B cell (primary cell): Measurements from ENCODE around the gene ELFN1. TPM values are rescaled to one million over a fixed set of nuclear protein-coding genes. Genes with fewer than 3 reads are reported as not detected.

Experiments used
- ATAC-seq: fragments of 200-7000 bp; cut with Tn5 transposase; one replicate; pipeline ENCODE4 v1.10.0; 2021; ENCODE audit warnings: low read depth, mild to moderate bottlenecking, moderate number of reproducible peaks, moderate library complexity
- CTCF ChIA-PET: fragments of 350-600 bp; sonication (Branson Sonifier 250); formaldehyde crosslinking; loops from one replicate; lab custom pipeline; 2021; ENCODE audit warnings: antibody characterized with exemption, inconsistent platforms; lab: Charles Lee
- POLR2A ChIA-PET: fragments of 350-600 bp; sonication (Branson Sonifier 250); formaldehyde crosslinking; loops from one replicate; lab custom pipeline; 2021; ENCODE audit warnings: antibody characterized with exemption; lab: Charles Lee
- DNase-seq: peaks from one replicate; pipeline ENCODE4 v3.0.0; 2013
- H2AFZ ChIP-seq: 2 replicates; pipeline ENCODE4 v1.6.1; 2012; ENCODE audit warnings: mild to moderate bottlenecking, low read depth, low read length; ENCODE audit not compliant: insufficient read depth, poor library complexity, severe bottlenecking
- H3K27ac ChIP-seq, 2 donors: 1 replicate in 1 of 2; 2 replicates in 1 of 2; pipeline ENCODE4 v1.5.1; 2012 to 2013; ENCODE audit warnings: low read length in 2 of 2, mild to moderate bottlenecking in 2 of 2, moderate library complexity in 1 of 2
- H3K27me3 ChIP-seq, 4 experiments: fragments of 200-600 bp in 1 of 4; sonication (generic) in 1 of 4; replicated peaks in 1 of 4; 1 replicate in 2 of 4; 2 replicates in 2 of 4; pipeline versions ENCODE4 v1.6.1 to v1.7.0; 2013 to 2016; ENCODE audit warnings: low read length in 3 of 4, mild to moderate bottlenecking in 2 of 4, mixed read lengths in 1 of 4, moderate library complexity in 1 of 4; ENCODE audit not compliant: insufficient read depth in 4 of 4, control insufficient read depth in 3 of 4; ENCODE audit errors: control extremely low read depth in 1 of 4
- H3K36me3 ChIP-seq, 2 experiments: replicated peaks in 1 of 2; 1 replicate in 1 of 2; 2 replicates in 1 of 2; pipeline versions ENCODE4 v1.6.1 to v1.7.1; 2013; ENCODE audit warnings: low read length in 1 of 2; ENCODE audit not compliant: insufficient read depth in 2 of 2, control insufficient read depth in 1 of 2; ENCODE audit errors: control extremely low read depth in 1 of 2, extremely low read depth in 1 of 2
- H3K4me1 ChIP-seq, 2 donors: fragments of 200-600 bp in 1 of 2; sonication (generic) in 1 of 2; 1 replicate in 1 of 2; 2 replicates in 1 of 2; pipeline versions ENCODE4 v1.5.1 to v1.6.1; 2013 to 2017; ENCODE audit warnings: low read length in 2 of 2; ENCODE audit not compliant: control insufficient read depth in 2 of 2, insufficient read depth in 2 of 2
- H3K4me2 ChIP-seq: replicated peaks from 2 replicates; pipeline ENCODE3; 2012; ENCODE audit warnings: mild to moderate bottlenecking, low read depth, low read length; ENCODE audit not compliant: poor library complexity, severe bottlenecking
- H3K4me3 ChIP-seq, 5 experiments: fragments of 200-600 bp in 1 of 5; sonication (generic) in 1 of 5; 1 replicate in 3 of 5; 2 replicates in 2 of 5; pipeline versions ENCODE4 v1.5.1 to v1.7.0; 2011 to 2016; ENCODE audit warnings: low read length in 4 of 5, mild to moderate bottlenecking in 4 of 5, low read depth in 2 of 5, control low read depth in 1 of 5, moderate library complexity in 1 of 5; ENCODE audit not compliant: insufficient read depth in 1 of 5; ENCODE audit errors: control extremely low read depth in 1 of 5, extremely low read depth in 1 of 5
- H3K79me2 ChIP-seq: fragments of 200-600 bp; sonication (generic); one replicate; pipeline ENCODE4 v1.6.0; 2016; ENCODE audit warnings: low read length; ENCODE audit not compliant: control insufficient read depth, insufficient read depth
- H3K9ac ChIP-seq: fragments of 200-600 bp; sonication (generic); 2 replicates; pipeline ENCODE4 v1.6.1; 2017; ENCODE audit warnings: mild to moderate bottlenecking, low read length, moderate library complexity
- H3K9me3 ChIP-seq, 3 donors: one replicate each; pipeline versions ENCODE4 v1.6.1 to v1.7.1; 2013; ENCODE audit warnings: low read length in 2 of 3; ENCODE audit not compliant: control insufficient read depth in 2 of 3, insufficient read depth in 1 of 3; ENCODE audit errors: control extremely low read depth in 1 of 3
- H4K20me1 ChIP-seq: 2 replicates; pipeline ENCODE4 v1.6.0; 2012; ENCODE audit warnings: mild to moderate bottlenecking, low read length; ENCODE audit not compliant: insufficient read depth, control insufficient read depth, poor library complexity, severe bottlenecking
- H3K27ac Mint-ChIP-seq: one replicate; pipeline ENCODE4 v1.8.0; 2021; ENCODE audit warnings: mixed read lengths
- H3K27me3 Mint-ChIP-seq: one replicate; pipeline ENCODE4 v1.8.0; 2021; ENCODE audit warnings: mixed read lengths
- H3K4me1 Mint-ChIP-seq: one replicate; pipeline ENCODE4 v1.8.0; 2021; ENCODE audit warnings: mixed read lengths
- H3K4me3 Mint-ChIP-seq: one replicate; pipeline ENCODE4 v1.8.0; 2021; ENCODE audit warnings: mixed read lengths
- H3K9me3 Mint-ChIP-seq: one replicate; pipeline ENCODE4 v1.8.0; 2022; ENCODE audit warnings: mixed read lengths; ENCODE audit not compliant: insufficient read depth
- CTCF ChIP-seq: fragments of 200-600 bp; IDR thresholded peaks from one replicate; pipeline ENCODE4 v1.8.0; 2022; ENCODE audit warnings: antibody characterized with exemption, mild to moderate bottlenecking
- EZH2 ChIP-seq: IDR thresholded peaks from 2 replicates; pipeline ENCODE4 v1.6.1; 2012; ENCODE audit warnings: borderline replicate concordance, low read depth, mild to moderate bottlenecking, moderate library complexity, low read length; ENCODE audit not compliant: insufficient read depth, poor library complexity, severe bottlenecking
- WGBS: methylation state at CpG from one replicate; pipeline ENCODE4 v1.1.5; 2013; ENCODE audit warnings: missing lambda C conversion rate; ENCODE audit not compliant: insufficient coverage; 5-methylcytosine and 5-hydroxymethylcytosine counted together
- intact Hi-C: fragments of 100-400 bp; cut with micrococcal nuclease; formaldehyde crosslinking; loops from one replicate; pipeline ENCODE4 v1.10.0; 2022
- polyA plus RNA-seq: library from polyadenylated mRNA; depleted of rRNA; stranded (reverse); fragments of >200 nt; gene quantifications from 2 replicates; pipeline ENCODE4 v1.2.3, GENCODE V29; 2012
- total RNA-seq, 2 donors: library from RNA; stranded (reverse); fragments of 120-200 nt in 1 of 2; gene quantifications; 1 replicate in 1 of 2; 2 replicates in 1 of 2; pipeline versions ENCODE4 v1.2.3 to v1.2.4, GENCODE V29; 2013 to 2022

The ELFN1 gene
- total and polyA plus RNA-seq, 2 donors (not counting 1 experiment from before 2014, with no cell fraction given): 0.12 TPM; not detected in 1

DNA sequence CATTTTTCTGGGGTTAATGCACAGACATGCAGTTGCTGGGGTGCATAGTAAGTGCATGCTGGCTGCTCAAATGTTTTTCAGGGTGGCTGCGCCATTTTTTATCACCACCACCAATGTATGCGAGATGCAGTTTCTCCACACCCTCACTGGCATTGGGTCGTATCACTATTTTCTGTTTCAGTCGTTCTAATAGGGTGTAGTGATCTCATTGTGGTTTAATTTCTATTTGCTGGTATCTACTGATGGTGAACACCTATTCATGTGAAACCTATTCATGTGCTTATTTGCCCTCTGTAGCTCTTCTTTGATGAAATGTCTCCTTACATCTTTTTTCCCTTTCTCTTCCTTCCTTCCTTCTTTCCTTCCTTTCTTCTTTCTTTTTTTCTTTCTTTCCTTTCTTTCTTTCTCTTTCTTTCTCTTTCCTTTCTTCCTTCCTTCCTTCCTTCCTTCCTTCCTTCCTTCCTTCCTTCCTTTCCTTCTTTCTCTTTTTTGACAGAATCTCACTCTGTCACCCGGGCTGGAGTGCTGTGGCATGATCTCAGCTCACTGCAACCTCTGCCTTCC, 84.3 kb downstream of the ELFN1 start:
- TF ChIP-seq EZH2 (no peak), CTCF (no peak)
- Histone ChIP-seq H3K4me1 (peaks cover 14 to 24% of the 10 kb centered on the region in 2 donors), H3K27ac (no peak overlapping the region), H2AFZ (no peak overlapping the region), H3K36me3 (no peaks in the 10 kb centered on the region), H3K4me2 (no peak overlapping the region), H3K4me3 (no peak overlapping the region), H3K9ac (no peak overlapping the region), H3K79me2 (no peaks in the 10 kb centered on the region), H4K20me1 (no peaks in the 10 kb centered on the region), H3K27me3 (peaks cover 0 to 23% (median 7%) of the 10 kb centered on the region in 4 experiments), H3K9me3 (peaks cover 0 to 32% (median 0%) of the 10 kb centered on the region in 3 donors)
- ChIA-PET CTCF (no interaction called here), POLR2A (interaction anchor here (0.7 kb wide), 1 partner anchor 40 kb away, joined by 3 read pairs; no protein-coding TSS in a partner anchor)
- peaks cover 26% of the 10 kb centered on the region for H3K4me1 Mint-ChIP-seq
- peaks cover 31% of the 10 kb centered on the region for H3K27me3 Mint-ChIP-seq
- no peak overlapping the region for H3K27ac Mint-ChIP-seq
- H3K9me3 Mint-ChIP-seq: no peaks in the 10 kb centered on the region
- intact Hi-C loops: no loop called here
- ATAC-seq (no peak), DNase-seq (no peak)
- WGBS: 33% methylated on average over 1 of the region's 5 CpGs
- H3K4me3 Mint-ChIP-seq: peak overlapping the region; percentile 16

GRCh38 chr7:1755783-1756625, 85.9 kb downstream of the ELFN1 start:
- Histone ChIP-seq H3K36me3 (no peaks in the 10 kb centered on the region), H3K4me1 (peaks cover 14 to 24% of the 10 kb centered on the region in 2 donors), H3K79me2 (no peaks in the 10 kb centered on the region), H3K4me2 (peak overlapping the region; percentile 24), H3K27ac (no peak overlapping the region), H3K27me3 (peaks cover 0 to 23% (median 7%) of the 10 kb centered on the region in 4 experiments), H2AFZ (no peak overlapping the region), H4K20me1 (no peaks in the 10 kb centered on the region), H3K9ac (no peak overlapping the region), H3K4me3 (no peak overlapping the region), H3K9me3 (peaks cover 0 to 32% (median 0%) of the 10 kb centered on the region in 3 donors)
- ATAC-seq (peak; percentile 31), DNase-seq (peak; percentile 34)
- peaks cover 31% of the 10 kb centered on the region for H3K27me3 Mint-ChIP-seq
- intact Hi-C loops: no loop called here
- no peaks in the 10 kb centered on the region for H3K9me3 Mint-ChIP-seq
- POLR2A ChIA-PET: interaction anchor here (0.6 kb wide), 1 partner anchor 183 kb away, joined by 7 read pairs; no protein-coding TSS in a partner anchor
- no peak overlapping the region for H3K27ac Mint-ChIP-seq
- CTCF ChIA-PET: no interaction called here
- no peak overlapping the region for H3K4me3 Mint-ChIP-seq
- 21% methylated on average over 9 of the region's 12 CpGs for WGBS
- no peak for TF ChIP-seq CTCF
- no peak for TF ChIP-seq EZH2
- peaks cover 26% of the 10 kb centered on the region for H3K4me1 Mint-ChIP-seq
